Measurements from ENCODE around the gene DCAF10.
"Not testable (repeated sequence)": the region's sequence is repeated elsewhere in the genome, so short reads cannot be mapped to it uniquely, and the experiment has no call there.

Gene DCAF10

DNA sequence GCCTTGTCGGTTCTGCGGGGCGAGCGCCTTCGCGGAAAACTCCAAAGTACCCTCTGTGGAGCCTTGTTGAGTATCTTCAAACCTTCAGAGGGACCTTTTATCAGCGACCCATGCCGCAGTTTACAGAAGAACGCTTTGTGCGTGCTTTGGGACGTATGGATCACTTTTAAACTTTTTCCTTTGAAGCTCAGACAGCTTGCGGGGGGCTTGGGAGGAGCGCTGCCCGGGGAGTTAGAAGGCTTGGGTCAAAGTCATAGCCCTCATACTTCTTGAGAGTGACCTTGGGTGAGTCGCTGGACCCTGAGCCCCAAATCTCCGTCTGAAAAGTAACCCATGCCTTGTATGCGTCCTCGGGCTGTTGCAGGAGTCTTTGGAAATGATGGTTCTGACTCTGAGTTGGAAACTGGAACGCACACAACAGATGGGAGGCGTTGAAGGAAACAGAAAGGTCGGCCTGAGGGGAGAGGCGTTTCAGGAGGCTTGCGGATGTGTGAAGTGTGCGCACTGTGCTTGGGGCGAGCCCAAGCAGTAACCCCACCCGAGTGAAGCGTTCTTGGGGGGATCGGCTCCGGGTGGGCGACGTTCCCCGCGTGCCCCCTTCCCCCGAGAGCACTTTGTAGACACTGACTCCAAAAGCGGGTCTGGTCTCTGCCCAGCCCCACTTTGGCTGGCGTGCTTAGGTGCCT lies 104.0 kb downstream of the DCAF10 start:
- H3K4me3 ChIP-seq (ENCODE audit: low read length): peak overlapping the region; percentile 95; the same call in 1 of the 2 replicates
- no peak for TF ChIP-seq ZNF274 (IDR thresholded peaks at IDR 0.05; ENCODE audit: low read depth, low read length)

DNA sequence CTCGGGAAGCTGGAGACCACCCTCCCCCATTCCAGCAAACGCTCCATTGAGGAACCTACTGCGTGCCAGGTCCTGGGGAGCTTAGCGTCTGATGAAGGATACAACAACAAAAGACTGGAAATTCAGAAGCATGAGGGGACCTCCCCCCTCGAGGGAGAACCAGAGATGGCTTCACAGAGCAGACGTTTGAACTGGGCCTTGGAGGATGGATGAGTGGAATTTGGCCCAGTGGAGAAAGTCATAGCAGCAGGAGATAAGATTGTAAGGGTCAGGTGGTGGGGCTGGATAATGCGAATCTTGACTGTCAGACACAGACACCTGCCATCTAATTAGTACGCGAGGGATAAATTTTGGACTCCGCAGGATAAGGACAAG lies 104.5 kb downstream of the DCAF10 start:
- no peak for TF ChIP-seq ZNF274 (IDR thresholded peaks at IDR 0.05; ENCODE audit: low read depth, low read length)
- no peak overlapping the region; the same call in 1 of the 2 replicates for H3K4me3 ChIP-seq (ENCODE audit: low read length)

DNA sequence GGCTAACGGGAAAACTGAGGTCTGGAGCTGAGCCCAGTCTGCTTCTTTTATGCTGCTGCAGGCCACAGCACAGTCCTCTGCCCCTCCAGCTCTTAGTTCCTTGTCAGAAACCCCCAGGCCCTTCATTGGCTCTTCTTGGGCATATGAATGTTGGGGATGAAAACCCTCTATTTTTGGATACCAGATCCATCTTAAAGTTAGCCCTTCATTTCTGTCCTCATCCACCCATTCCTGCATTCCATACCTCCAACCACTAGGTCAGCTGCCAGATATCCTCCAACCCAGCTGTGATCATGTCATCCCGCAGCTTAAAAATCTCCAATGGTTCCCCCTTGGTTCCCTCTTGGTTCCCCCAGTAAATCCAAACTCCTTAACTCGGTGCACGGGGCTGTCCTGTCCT lies 105.2 kb downstream of the DCAF10 start:
- H3K4me3 ChIP-seq (ENCODE audit: low read length): no peak overlapping the region
- TF ChIP-seq ZNF274 (IDR thresholded peaks at IDR 0.05; ENCODE audit: low read depth, low read length): no peak

DNA sequence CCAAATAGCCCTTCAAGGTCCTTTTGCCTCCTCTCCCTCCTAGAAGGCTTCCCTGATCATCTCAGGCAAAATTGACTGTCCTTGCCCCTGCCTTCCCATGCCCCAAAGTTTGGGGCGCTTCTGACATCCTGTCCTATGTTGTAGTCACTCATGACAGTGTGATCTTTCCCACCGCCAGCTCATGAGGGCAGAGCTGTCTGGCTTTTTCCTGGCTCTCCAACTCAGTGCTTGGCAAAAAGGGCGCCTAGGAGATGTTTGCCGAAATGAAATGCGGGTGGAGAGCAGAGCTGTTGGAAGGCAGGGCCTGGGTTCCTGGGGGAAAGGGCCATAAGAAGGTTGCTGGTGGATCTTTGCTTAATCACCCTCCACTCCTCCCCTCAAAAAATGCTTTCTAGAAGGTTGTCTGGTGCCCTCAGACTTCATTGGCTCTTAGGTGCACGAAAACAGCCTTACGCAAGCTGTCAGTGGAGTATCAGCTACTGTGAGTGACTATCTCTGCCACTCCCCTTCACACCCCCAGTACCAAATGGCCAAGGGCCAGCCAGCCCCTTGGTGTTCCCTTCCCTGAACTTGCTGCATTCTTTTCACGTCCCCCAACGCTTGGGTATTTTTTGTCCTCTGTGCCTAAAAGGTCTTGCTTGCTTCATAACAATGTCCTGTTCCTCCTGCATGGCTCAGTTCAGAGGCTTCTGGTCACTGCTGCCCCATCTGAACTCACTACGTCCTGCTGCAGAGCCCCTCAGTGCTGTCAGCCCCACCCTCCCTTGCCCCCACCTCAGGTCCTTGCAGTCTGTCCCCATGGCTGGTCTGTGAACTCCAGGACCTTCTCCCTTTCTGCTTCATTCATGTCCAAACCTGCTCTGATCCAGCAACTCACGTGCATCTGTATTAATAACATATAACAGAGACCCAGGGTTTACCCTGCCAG lies 106.0 kb downstream of the DCAF10 start:
- no peak overlapping the region for H3K4me3 ChIP-seq (ENCODE audit: low read length)
- TF ChIP-seq ZNF274 (IDR thresholded peaks at IDR 0.05; ENCODE audit: low read depth, low read length): no peak

DNA sequence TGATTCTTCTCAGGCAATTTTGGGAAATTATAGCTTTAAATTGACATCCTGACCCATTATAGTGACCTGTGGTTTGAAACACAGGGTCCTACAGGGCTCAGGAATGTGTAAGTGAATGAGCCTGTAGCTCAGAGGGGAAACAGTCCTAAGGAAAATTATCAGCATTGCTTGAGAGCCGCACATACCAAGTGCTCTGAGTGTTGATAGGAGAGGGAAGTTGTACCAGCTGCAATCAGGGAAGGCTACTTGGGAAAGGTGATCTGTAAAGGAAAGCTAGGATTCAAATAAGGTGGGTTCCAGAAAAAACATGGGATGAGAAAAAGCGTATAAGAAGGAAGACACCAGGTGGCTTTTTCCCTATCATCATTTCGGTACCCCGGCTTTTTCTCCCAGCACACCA lies 107.7 kb downstream of the DCAF10 start:
- no peak for TF ChIP-seq ZNF274 (IDR thresholded peaks at IDR 0.05; ENCODE audit: low read depth, low read length)
- no peak overlapping the region for H3K4me3 ChIP-seq (ENCODE audit: low read length)

DNA sequence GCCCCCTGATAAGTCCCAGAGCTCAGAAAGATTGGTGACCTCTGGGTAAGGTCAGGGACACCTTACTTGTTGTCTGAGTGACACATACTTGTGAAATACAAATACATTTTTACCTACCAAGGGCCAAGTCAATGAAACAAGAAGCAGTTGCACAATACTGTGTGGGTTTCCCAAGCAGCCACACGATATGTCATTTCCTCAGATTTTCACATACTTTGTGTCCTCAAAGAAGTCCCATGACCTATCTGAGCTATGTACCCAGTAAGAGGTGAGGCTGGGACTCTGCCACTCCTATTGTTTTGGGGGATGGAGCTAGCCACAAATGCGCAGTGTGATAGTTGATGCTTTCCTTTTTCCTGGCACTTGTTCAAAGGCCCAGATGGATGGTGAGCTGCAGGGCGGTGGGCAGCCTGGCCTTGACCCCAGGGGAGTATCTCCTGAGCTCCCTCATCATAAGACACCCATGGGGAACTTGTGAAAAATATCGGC lies 108.1 kb downstream of the DCAF10 start:
- no peak for TF ChIP-seq ZNF274 (IDR thresholded peaks at IDR 0.05; ENCODE audit: low read depth, low read length)
- no peak overlapping the region for H3K4me3 ChIP-seq (ENCODE audit: low read length)

DNA sequence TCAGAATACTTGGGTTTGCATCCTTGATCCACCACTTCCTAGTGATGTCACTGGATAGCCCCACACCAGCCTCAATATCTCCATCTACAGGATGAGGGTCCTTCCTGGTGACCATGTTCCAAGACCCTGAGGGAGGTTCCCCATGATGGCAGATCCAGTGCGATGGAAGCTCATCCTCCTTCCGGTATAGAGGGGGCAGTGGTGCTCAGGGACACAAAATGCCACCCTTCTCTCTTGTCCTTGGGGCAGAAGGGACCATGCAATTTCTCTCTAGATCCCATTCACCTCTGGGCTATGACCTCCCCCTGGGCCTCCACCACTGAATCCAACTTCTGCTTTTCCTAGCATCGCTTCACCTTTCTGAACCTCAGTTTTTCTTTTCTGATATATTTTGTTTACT lies 108.7 kb downstream of the DCAF10 start:
- no peak for TF ChIP-seq ZNF274 (IDR thresholded peaks at IDR 0.05; ENCODE audit: low read depth, low read length)

DNA sequence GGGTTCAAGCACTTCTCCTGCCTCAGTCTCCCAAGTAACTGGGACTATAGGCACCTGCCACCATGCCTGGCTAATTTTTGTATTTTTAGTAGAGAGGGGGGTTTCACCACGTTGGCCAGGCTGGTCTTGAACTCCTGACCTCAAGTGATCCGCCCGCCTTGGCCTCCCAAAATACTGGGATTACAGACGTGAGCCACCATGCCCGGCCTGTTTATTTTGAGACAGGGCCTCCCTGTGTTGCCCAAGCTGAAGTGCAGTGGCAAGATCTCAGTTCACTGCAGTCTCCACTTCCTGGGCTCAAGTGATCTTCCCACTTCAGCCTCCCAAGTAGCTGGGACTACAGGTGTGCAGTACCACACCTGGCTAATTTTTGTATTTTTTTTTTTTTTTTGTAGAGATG lies 109.2 kb downstream of the DCAF10 start:
- H3K4me3 ChIP-seq (ENCODE audit: low read length): not testable (repeated sequence)

More for the DNA sequence above, 108.7 kb downstream of the DCAF10 start:
- H3K4me3 ChIP-seq (ENCODE audit: low read length): no peak overlapping the region

DNA sequence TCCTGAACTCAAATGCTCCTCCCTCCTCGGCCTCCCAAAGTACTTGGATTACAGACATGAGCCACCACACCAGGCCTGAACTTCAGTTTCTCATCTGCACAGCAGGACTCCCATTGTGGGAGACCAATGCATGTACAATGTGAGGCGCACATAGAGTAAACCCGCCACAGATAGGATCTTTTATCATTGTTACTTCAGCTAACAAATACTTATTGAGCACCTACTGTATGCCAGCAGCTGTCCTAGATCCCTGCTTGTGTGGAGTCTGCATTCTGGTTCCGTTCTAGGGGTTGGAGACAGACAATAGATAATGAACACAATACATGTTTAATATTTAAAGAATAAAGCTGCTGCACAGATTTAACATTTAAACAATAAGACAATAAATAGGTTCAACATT lies 109.7 kb downstream of the DCAF10 start:
- TF ChIP-seq ZNF274 (IDR thresholded peaks at IDR 0.05; ENCODE audit: low read depth, low read length): no peak
- no peak overlapping the region for H3K4me3 ChIP-seq (ENCODE audit: low read length)

DNA sequence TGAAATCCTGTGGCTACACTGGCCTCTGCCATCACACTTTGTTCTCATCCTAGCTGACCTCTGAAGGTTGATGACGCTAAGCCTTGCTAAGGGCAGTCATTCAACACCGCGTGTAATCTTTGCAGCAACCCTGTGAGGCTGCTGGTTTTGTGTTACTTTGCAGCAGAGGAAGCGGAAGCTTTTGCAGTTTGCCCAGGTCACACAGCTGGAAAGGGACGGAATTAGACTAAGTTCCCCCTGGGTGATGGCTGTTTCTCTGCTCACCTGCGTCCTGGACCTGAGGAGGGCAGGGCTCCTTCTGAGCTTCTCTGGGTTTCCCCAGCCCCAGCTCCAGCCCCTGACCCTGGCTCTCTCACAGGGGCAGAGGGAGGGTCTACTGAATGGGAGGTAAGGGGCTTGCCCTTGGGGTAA lies 110.7 kb downstream of the DCAF10 start:
- no peak overlapping the region for H3K4me3 ChIP-seq (ENCODE audit: low read length)
- TF ChIP-seq ZNF274 (IDR thresholded peaks at IDR 0.05; ENCODE audit: low read depth, low read length): no peak

DNA sequence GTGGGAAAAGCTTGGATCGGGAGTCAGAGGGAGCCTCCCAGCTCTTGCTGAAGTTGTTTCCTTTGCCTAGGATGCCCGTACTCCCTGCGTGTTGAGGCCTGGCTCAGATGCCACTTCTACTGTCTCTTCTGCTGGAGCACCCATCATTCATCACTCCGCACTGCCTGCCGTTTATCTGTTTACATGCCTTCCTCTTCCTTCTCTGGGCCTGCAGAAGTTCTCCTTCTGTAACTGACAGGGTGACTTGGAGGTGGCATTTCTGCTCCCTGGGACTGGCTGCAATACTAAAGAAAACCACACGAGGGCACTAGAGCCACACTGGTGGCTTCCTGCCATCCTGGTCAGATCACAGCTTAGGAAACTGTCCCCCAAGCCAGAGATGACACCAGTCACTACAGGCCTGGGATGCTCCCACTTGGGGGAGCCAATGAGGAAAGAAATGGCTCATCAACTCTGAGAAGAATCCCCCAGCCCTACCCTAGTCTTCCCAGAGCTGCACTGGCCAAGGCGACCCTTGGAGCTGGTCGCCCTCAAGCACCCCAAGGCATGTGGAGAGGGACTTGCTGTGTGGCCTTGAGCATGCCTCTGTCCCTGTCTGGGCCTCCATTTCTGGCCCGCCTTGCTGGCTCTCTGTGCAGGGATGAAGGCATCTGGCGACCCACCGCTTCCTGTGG lies 113.0 kb downstream of the DCAF10 start:
- no peak overlapping the region for H3K4me3 ChIP-seq (ENCODE audit: low read length)
- TF ChIP-seq ZNF274 (IDR thresholded peaks at IDR 0.05; ENCODE audit: low read depth, low read length): no peak

DNA sequence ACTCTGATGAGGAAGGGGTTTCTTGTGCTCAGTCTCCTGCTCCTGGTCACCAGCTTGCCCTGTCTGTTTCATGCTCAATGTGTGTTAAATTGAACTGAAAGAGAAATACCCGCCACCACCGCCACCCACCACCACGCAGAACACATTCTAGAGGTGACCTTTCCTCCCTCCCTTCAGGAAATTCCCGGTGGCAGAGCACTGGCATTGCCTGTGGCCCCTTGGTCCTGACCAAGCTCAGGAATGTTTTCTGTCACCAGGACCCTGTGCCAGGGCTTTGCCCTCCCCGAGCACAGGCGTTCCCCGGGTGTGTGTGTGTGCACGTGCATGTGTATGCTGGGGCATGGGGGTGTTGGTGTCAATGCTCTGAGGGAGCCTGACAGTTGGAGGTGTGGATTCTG lies 113.6 kb downstream of the DCAF10 start:
- no peak for TF ChIP-seq ZNF274 (IDR thresholded peaks at IDR 0.05; ENCODE audit: low read depth, low read length)
- H3K4me3 ChIP-seq (ENCODE audit: low read length): no peak overlapping the region

DNA sequence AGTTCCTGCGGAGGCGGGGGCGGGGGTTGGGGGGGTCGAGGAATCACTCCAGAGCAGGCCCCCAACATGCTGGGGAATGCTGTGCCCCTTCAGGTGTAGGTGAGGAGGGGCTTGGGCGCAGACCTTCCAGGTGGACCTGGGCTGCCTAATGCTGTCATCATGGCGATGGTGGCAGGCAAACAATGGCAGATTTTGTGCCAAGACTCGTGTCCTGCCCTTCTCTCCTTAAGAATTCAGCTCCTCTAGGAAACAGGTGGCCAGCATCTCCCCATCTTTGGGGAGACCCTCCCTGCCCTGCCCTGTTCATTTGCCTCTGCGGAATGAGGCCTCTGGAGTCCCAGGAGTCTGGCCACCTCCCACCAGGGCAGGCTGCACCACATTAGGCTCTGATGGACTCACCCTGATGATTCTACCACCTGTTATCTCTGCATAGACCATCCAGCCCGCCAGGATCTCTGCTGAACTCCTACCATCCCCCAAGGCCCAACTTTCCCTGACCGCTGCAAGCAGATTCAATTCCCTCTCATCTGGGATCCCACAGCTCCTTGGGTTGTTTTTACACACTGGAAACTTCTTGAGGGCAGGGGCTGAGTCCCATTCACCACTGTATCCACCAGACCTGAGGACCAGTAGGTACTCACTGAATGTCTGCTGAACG lies 114.2 kb downstream of the DCAF10 start:
- no peak for TF ChIP-seq ZNF274 (IDR thresholded peaks at IDR 0.05; ENCODE audit: low read depth, low read length)
- H3K4me3 ChIP-seq (ENCODE audit: low read length): no peak overlapping the region

DNA sequence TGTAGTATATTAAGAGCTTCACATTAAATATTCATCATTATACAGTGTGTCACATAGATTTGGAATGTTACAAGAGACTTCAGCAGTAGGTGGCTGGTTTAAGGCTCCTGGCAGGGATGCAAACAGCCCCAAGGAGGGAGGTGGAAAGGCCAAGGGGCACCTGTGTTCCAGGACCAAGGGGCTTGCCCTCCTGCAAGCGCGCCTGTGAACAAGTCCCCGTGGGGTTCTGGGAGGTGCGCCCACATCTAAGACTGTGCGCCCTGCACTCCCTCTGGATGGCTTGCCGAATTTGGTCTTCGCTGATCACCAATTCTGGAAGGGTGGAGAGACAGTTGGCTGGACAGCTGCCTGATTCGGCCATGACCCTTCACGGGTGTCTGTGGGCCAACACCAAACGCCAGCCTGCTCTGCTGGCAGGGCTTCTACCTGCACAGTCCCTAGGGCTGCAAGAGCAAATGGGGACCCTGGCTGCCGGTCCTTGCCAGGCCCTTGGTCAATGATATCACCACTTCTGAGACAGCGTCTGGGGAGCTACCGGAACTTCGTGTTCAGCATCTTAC lies 115.4 kb downstream of the DCAF10 start:
- H3K4me3 ChIP-seq (ENCODE audit: low read length): no peak overlapping the region
- no peak for TF ChIP-seq ZNF274 (IDR thresholded peaks at IDR 0.05; ENCODE audit: low read depth, low read length)

Measured in GM08714 (cell line).